Lower leg skin (tissue), 3 donors: ENCODE data around the gene ZNF335.

ENCODE experiments used
- POLR2A ChIP-seq, 2 donors: fragments of 450-650 bp; IDR thresholded peaks; one replicate each; pipeline ENCODE4 v1.6.1; 2016 to 2017; ENCODE audit warnings: antibody characterized with exemption in 2 of 2, mild to moderate bottlenecking in 1 of 2, moderate library complexity in 1 of 2
- TF ChIP-seq, protein P1 (sequence below), 3 donors: fragments of 450-650 bp; IDR thresholded peaks; one replicate each; pipeline ENCODE4 v1.5.1; 2016; ENCODE audit warnings: antibody characterized with exemption in 3 of 3, mild to moderate bottlenecking in 3 of 3, moderate library complexity in 2 of 3

DNA sequence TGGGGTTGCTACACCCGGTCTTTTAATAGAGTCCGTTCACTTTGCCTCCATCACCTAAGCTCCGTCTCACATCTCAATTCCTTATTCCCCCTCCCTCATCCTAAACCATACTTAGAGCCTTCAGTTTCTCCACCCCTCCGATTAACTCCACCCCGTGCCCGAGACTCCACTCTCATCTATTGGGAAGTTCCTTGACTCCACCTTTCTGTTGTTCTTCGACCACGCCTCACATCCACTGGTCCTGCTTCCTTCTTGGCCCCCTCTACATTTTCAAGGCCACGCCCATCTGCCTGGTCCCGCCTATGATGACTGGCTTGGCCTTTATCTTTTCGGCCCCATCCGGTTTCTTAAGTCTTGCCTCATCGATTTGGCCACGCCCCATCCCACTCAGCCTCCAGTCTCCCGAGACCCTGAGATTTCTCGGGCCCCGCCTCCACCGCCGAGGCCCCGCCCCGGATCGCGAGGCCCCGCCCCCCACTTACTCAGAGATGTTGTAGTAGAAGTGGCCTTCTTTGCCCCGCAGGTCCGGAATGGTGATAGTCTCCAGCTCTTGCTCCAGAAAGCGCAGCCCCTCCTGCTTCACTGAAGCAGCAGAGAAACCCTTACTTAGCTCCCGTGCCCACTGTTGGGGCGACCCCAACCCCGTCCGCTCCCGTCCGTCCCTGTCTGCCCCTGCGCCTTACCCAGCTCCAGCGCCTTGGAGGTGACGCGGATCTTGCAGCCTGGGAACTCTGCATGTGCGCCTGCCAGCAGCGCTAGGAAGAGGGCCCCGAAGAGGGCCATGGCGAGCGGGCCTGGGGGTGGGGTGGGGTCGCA lies 61.1 kb downstream of the ZNF335 start:
- TF ChIP-seq, protein P1, sequence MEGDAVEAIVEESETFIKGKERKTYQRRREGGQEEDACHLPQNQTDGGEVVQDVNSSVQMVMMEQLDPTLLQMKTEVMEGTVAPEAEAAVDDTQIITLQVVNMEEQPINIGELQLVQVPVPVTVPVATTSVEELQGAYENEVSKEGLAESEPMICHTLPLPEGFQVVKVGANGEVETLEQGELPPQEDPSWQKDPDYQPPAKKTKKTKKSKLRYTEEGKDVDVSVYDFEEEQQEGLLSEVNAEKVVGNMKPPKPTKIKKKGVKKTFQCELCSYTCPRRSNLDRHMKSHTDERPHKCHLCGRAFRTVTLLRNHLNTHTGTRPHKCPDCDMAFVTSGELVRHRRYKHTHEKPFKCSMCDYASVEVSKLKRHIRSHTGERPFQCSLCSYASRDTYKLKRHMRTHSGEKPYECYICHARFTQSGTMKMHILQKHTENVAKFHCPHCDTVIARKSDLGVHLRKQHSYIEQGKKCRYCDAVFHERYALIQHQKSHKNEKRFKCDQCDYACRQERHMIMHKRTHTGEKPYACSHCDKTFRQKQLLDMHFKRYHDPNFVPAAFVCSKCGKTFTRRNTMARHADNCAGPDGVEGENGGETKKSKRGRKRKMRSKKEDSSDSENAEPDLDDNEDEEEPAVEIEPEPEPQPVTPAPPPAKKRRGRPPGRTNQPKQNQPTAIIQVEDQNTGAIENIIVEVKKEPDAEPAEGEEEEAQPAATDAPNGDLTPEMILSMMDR (IDR thresholded peaks at IDR 0.05) = no peak
- no peak for TF ChIP-seq POLR2A (IDR thresholded peaks at IDR 0.05)
